ENCODE measurements around the gene FAM219A.
A peak's percentile ranks its signal among the peaks of the same experiment; 100 is the strongest.
"Not testable (repeated sequence)": the region's sequence is repeated elsewhere in the genome, so short reads cannot be mapped to it uniquely, and the experiment has no call there.

The FAM219A gene

GRCh38 chr9:34443976-34444375 lies 14.4 kb downstream of the FAM219A start:
- no peak for DNase-seq (ENCODE audit: low spot score)

- DNase-seq (ENCODE audit: low spot score) = no peak
These were observed 14.8 kb downstream of the FAM219A start for GRCh38 chr9:34443533-34443932.

GRCh38 chr9:34442770-34443169 lies 15.6 kb downstream of the FAM219A start:
- no peak for DNase-seq (ENCODE audit: low spot score)

GRCh38 chr9:34440017-34440416 lies 18.4 kb downstream of the FAM219A start:
- no peak for DNase-seq (ENCODE audit: low spot score)

- DNase-seq (ENCODE audit: low spot score) = not testable (repeated sequence)
These were observed 19.9 kb downstream of the FAM219A start for GRCh38 chr9:34438465-34438864.

GRCh38 chr9:34437926-34438307 lies 20.5 kb downstream of the FAM219A start:
- not testable (repeated sequence) for DNase-seq (ENCODE audit: low spot score)

- peak; percentile 65 for DNase-seq (ENCODE audit: low spot score)
These were observed 21.1 kb downstream of the FAM219A start for GRCh38 chr9:34437006-34437925.

- DNase-seq (ENCODE audit: low spot score) = no peak
These were observed 26.7 kb downstream of the FAM219A start for GRCh38 chr9:34431667-34432066.

GRCh38 chr9:34430843-34431437 lies 27.4 kb downstream of the FAM219A start:
- DNase-seq (ENCODE audit: low spot score) = peak; percentile 77

- DNase-seq (ENCODE audit: low spot score) = no peak
These were observed 29.9 kb downstream of the FAM219A start for GRCh38 chr9:34428325-34428958.

- no peak for DNase-seq (ENCODE audit: low spot score)
These were observed 31.9 kb downstream of the FAM219A start for GRCh38 chr9:34426347-34427074.

GRCh38 chr9:34419716-34420504 lies 38.5 kb downstream of the FAM219A start:
- no peak for DNase-seq (ENCODE audit: low spot score)

GRCh38 chr9:34417734-34418133 lies 40.6 kb downstream of the FAM219A start:
- no peak for DNase-seq (ENCODE audit: low spot score)

GRCh38 chr9:34413231-34413852 lies 45.0 kb downstream of the FAM219A start:
- DNase-seq (ENCODE audit: low spot score) = peak; percentile 59

- DNase-seq (ENCODE audit: low spot score) = no peak
These were observed 46.0 kb downstream of the FAM219A start for GRCh38 chr9:34412336-34412735.

GRCh38 chr9:34409154-34409553 lies 49.2 kb downstream of the FAM219A start:
- no peak for DNase-seq (ENCODE audit: low spot score)

- no peak for DNase-seq (ENCODE audit: low spot score)
These were observed 50.2 kb downstream of the FAM219A start for GRCh38 chr9:34408173-34408572.

- DNase-seq (ENCODE audit: low spot score) = no peak
These were observed 52.2 kb downstream of the FAM219A start for GRCh38 chr9:34406219-34406618.

- peak; percentile 60 for DNase-seq (ENCODE audit: low spot score)
These were observed 52.7 kb downstream of the FAM219A start for GRCh38 chr9:34405719-34406118.

GRCh38 chr9:34403554-34404380 lies 54.6 kb downstream of the FAM219A start:
- DNase-seq (ENCODE audit: low spot score) = peak; percentile 81

Data from GM03348 (cell line).